OCI-M2 (cell line): ENCODE results near the gene SLC16A3.

ENCODE experiments used
- DNase-seq: peaks from one replicate; lab custom pipeline; 2025; ENCODE audit not compliant: unreplicated experiment; lab: John Stamatoyannopoulos, UW

SLC16A3 gene

DNA sequence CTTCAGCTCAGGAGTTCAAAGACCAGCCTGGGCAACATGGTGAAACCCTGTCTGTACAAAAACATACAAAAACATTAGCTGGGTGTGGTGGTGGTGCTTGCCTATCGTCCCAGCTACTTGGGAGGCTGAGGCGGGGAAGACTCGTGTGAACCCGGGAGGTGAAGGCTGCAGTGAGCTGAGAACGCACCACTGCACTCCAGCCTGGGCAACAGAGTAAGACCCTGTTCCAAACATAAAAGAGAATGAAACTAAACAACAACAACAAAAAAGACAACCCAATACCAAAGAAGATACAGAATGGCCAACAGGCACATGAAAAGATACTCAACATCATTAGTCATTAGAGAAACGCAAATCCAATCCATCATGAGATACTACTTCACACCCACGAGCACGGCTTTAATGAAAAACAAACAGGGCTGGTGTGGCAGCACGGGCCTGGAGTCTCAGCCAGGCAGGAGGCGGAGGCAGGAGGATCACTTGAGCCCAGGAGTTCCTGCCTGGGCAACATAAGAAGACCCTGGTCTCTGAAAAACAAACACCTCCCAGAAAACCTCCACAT is 7.4 kb upstream of the SLC16A3 start:
- DNase-seq = no peak

DNA sequence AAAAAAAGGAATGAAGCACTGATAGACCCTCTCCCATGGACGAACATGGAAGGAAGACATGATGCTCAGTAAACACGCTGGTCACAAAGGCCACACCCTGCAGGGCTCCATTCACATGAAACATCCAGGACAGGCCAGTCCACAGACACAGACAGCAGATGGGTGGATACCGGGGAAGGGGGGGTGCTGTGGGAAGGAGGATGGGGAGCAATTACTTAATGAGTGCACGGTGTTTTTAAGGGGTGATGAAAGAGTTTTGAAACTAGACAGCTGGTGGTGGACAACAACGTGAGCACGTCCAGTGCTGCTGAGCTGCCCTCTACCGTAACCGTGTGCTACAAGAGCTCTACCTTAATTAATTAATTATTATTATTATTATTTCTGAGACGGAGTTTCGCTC is 6.0 kb upstream of the SLC16A3 start:
- no peak for DNase-seq

DNA sequence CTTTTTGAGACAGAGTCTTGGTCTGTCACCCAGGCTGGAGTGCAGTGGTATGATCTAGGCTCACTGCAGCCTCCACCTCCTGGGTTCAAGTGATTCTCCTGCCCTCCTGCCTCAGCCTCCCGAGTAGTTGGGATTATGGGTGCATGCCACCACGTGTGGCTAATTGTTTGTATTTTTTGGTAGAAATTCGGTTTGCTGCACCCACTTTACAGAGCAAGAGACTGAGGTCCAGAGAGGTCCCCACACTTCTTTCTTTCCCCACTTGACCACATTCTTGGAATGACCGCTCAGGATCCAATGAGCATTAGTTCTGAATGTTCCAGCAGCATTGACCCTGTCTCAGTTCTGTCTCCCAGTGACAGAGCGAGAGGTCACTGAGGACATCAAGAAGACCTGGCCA is 5.3 kb upstream of the SLC16A3 start:
- no peak for DNase-seq

DNA sequence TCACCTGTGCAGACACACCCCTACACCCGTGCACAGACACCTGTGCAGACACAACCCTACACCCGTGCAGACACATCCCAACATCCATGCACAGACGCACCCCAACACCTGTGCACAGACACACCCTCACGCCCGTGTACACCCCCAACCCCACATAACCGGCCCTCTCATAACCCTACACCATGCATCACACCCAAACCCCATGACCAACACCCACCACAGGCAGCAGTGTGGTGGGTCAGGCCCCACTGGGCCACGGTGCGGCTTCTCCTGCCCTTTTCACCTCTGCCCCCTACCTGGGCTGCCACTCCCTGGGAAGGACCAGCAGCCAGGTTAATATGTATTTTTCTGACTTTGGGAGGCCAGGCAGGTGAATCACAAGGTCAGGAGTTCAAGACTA is 4.2 kb upstream of the SLC16A3 start:
- DNase-seq = no peak

DNA sequence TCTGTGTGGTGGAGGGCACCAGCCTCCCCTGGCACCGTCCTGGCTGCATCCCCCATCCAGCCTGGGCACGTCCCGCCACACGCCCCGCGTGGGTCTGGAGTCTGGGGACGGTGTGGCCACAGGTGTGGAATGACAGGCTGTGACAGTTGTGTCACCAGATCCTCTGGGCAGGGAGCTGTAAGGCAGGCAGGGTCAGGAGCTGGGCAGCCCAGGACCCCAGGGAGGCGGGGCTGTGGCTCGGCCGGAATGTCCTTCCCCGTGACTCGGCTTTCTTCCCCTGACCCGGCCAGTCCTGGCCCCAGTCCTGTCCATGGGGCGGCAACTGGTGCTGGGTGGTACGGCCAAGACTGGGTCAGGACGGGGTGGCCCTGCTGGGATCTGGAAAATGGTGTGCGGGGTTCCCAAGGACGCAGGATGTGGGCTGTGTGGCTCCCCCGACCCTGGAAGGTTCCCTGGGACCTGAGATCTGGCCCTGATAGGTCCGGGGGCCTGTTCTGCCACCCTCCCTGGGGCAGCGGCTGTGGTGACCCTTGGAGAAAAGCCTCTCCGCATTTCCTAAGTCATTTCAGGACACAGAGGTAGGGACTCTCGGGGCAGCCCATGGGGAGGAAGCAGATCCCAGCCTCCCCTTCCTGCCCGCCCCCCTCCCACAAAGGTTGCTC is 3.3 kb upstream of the SLC16A3 start:
- no peak for DNase-seq

DNA sequence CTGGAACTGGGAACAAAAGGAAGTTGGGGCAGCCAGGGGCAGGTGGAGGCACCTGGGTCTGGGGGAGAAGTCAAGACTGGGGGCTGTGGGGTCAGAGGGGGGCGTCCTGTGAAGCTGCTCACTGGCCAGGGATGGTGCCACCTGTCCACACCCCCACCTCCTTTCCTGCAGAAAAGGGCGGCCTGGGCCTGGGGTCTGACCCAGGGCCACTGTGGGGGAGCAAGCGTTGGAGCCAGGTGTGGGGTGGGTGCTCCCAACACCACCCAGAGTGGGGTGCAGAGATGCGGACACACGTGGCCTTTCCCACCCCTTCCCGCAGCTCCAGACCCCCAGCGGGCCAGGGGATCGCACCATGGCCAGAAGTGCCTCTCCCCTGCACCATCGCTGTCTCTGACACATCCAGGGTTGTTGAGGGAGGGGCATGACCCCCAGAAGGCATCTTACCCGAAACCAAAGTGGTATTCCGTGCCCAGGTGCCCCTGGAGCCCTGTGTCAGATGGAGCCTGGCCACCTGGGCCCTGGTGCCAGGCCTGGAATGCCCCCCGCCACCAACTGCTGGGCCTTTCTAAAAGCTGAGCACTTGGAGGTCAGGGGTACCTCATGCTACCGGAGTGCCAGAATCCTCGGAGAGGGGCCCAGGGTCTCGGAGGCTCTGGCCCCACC is 2.6 kb upstream of the SLC16A3 start:
- no peak for DNase-seq

DNA sequence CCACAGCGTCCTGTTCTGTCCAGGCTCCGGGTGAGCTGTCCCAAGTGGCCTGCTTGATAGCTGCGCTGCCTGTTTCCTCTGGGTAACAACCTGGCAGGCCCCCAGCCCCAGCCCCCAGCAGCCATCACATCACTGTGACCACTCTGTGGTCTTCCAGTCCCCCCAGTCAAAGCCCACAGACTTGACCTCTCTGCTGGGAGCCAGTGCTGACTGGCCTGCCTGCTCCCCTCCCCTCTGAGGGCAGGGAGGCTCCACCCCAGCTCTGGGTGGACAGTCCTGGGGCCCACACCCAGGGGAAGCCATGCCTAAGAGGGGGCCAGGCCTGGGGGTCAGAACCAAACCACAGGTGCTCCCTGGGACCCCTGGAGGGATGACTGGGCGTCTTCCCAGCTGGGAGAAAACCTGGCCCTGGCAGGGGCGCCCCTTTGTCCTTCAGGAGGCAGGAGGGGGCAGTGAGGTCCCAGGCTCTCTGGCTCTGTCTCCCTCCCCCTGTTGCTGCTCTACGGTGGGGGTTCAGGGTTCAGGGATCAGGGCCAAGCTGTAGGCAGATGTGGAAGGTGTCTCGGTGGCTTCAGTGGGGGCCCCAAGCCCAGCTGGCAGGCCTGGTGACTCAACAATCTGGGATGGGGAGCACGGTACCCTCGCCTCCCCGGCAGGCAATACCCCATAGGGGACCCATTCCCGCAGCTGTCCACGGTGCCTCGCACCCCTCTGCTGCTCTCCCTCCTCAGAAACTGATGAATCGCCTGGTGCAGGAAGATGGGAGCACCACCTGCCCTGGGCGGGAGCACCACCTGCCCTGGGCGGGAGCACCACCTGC is 1.8 kb upstream of the SLC16A3 start:
- no peak for DNase-seq

DNA sequence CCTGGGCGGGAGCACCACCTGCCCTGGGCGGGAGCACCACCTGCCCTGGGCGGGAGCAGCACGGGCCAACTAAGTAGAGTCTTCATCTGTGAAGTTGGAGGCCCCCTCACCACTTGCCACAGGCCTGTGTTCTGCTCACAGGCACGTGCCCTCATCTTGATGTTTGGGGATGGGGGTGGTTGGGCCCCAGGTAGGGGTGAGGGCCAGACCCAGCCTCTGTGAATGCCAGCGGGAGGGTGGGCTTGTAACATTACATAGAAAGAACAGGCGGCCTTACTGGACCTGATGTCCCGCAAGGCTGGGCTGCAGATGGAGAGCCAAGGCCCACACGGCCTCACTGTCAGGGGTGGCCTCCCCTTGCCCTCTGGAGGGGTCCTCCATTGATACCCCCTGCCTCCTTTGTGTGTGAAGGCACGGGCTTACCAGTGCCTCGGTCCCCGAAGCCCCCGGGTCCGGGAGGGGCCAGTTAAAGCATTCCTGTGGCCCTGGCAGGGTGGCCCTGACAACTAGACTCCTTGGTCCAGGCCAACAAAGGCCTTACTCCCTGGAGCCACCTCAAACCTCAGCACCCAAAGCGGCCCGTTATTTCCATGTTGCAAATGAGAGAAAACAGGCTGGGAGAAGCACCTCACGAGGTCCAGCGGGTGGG is 1.1 kb upstream of the SLC16A3 start:
- DNase-seq = no peak

DNA sequence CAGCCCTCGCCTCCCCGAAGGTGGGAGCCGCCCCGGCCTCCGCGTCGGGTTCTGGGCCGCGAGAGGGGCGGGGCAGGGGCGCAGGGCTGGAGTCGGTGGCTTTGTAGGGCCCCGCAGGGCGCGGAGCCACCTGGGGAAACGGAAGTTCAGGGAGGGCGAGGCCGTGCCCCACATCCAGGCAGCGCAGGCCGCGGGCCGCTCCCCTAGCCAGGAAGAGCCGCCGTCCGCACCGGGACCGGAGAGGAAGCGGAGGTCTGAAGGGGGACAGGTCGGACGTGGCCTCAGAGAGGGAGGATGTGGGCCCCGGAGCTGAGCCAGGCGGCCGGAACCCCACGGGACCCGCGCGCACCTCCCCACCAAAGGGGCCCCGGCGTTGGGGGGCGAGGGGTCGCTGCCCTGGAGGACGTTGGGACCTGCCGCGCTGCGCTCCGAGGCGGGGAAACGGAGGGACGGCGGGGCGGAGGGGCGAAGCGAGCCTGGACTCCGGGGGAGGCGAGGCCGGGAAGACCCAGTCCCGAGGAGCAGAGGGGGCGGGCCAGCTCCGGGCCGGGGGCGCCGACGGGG is 482 bp upstream of the SLC16A3 start:
- no peak for DNase-seq

DNA sequence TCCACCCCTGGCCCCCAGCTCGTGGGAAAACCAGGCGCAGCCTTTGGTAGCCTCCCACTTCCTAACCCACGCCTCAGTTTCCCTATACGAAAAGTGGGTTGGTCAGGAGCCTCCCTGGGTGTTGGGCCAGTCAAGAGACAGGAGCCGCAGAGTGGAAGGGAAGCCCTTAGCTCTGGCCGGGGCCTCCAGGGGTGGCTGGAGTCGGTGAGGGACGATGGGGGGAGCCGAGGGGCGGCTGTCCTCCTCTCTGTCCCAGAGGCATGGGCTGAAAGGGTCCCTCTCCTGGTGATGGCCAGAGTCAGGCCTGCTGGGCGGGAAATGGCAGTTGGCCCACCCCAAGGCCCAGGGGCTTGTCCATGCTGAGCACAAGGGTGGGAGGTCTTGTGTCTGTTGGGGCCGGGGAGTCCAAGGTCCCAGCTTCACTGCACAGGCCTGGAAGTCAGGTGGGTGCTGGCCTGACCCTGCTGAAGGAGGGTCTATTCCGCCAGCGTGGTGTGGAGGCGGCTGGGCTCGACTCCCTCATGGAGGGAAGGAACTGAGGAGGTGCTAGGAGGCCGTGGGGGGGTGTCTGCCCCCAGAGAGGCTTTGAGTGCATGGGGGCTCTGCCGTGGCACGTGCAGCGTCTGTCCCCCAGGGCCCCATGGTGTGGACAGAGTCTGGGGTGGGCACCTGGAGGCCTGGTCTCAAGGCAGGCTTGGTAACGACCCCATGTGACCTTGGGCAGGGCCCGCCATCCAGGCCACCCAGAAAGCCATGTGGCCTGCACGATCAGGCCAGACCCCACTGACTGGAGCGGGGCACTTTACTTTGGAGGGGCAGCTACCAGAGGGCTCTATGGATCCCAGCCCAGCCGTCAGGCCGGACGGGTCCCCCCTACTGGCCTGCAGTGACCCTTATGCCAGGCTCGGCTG is 1.1 kb downstream of the SLC16A3 start:
- no peak for DNase-seq

DNA sequence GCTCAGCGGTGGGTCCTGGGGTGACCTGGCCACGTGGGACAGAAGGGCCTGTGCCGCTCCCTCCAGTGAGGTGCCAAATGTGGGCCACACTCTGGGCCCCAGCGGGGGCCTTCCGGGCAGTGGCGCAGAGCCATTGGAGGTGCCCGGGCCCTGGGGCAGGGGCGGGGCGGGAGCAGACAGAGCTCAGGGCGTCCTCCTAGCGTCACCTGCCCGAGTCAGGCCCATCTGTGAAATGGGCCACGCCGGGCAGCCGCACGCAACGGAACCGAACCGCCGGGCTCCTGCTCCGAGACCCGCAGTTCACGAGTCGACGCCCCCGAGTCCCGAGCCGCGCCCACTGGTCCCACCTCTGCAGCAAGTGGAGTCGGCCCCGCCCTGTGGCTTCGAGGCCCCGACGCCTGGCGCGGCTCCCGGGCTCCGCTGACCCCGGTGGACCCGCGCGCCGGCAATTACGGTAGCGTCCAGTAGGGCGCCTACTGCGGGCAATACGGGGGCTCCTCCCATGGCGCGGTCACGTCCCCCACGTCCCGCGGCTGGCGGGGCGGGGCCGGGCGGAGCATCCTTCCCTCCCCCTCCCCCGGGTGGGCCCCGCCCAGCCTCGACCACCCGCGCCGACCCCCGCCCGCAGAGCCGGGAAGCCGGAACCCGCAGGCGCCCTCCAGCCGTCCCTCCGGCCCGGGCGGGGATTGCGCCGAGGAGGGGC is 1.9 kb downstream of the SLC16A3 start:
- no peak for DNase-seq

DNA sequence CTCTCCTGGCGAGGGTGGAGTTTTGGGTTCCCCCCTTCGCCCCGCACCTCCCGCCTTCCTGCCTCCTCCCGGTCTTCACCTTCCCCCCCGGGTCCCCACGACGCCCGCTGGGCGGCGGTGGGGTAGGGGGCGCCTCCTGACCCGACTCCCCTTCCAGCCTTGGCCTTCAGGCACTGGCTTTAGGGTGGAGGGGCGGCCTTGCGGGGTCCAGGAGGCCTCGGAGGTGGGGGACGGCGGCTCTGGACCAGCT is 2.4 kb downstream of the SLC16A3 start:
- DNase-seq = no peak

DNA sequence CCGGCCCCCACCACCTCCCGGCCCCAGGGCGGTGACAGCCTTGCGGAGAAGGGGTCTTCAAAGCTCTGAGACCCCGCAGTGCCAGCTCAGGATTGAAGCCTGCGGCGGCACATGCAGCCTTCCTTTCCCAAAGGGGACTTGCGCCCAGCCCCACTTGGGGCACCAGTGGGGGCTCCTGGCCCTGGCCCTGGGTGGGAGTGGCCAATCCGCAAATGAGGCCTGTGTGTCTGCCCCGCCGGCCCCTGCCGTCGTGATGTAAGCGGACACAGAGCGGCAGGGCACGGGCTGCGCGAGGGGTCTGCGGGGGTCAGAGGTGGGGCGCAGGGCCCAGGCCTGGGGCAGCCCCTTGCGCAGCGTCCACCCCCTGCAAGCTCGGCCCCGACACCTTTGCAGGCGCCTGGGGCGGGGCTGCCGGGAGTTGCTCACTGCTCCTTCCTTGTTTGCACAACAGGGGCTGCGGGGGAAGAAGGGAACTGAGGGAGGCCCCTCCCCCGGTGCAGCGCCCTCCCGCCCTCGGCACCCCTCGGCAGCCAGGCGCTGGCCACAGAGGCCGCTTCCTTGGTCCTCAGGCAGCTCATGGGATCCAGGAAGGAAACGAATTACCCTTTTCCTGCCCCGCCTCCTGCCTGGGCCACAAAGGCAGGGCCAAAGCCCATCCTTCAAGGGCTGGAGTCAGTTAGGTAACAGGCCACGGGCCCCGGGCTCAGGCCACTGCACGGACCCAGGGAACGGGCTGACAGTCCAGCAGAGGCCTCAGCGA is 2.9 kb downstream of the SLC16A3 start:
- no peak for DNase-seq

DNA sequence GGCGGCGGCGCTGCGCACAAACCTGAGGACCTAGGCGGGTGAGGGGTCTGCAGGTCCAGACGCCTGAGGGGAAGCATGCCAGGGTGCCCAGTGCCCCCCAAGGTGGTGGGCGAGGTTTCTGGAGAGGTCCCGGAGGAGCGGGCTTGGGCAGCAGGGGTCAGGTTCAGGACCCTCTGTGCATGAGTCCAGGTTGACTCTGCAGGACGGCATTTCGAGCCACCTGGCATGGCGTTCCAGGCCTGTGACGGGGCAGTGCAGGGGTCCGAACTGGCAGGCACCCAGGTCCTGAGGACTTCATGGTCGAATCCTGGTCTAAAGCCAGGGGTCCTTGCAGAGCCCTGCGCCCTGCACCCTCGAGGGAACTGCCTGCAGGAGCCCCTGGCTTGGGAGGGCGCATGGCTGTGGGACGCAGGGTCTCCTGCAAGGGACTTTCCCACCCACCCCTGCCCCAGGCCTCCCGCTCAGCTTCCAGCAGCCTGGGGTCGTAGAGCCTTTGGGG is 3.5 kb downstream of the SLC16A3 start:
- no peak for DNase-seq

DNA sequence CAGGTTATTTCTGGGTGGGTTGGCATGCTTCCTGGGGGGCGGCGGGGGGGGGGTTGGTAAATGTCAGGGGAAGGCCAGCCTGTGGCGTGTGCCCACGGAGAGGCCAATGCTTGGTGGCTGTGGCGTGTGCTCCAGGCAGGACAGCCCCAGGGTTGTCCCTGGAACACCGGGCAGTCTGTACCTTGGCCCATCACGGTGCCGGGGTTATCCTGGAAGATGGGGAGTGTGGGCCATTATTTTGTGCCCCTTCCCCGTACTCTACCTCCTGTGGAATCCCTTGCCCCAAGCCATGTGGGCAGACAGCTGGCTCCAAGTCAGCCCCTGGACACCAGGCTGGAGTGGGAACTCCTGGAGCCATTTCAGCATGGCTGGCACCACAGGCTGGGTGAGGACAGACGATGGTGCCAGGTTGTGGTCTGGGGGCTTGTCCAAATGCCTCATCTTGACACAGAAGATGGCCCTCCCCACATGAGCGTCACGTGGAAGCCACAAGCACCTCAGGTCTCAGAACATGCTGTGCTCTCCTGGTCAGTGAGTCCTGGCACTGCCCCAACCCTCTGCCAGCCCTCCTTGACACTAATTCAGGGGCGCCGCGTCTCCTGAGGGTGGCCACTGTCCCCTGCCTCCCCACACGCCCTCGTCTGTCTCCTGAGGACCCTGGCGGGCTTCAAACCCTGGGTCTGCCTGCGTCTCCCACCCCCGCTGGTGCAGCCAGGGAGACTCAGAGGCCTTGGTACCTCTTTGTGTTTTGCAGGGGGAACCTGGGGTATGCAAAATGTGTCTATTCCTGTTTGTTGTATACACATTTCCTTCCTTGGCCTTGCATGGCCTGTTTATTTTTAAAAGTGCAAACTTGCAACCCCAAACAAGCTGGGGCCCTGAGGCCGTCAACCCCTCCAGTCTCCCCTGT is 4.3 kb downstream of the SLC16A3 start:
- DNase-seq = no peak

DNA sequence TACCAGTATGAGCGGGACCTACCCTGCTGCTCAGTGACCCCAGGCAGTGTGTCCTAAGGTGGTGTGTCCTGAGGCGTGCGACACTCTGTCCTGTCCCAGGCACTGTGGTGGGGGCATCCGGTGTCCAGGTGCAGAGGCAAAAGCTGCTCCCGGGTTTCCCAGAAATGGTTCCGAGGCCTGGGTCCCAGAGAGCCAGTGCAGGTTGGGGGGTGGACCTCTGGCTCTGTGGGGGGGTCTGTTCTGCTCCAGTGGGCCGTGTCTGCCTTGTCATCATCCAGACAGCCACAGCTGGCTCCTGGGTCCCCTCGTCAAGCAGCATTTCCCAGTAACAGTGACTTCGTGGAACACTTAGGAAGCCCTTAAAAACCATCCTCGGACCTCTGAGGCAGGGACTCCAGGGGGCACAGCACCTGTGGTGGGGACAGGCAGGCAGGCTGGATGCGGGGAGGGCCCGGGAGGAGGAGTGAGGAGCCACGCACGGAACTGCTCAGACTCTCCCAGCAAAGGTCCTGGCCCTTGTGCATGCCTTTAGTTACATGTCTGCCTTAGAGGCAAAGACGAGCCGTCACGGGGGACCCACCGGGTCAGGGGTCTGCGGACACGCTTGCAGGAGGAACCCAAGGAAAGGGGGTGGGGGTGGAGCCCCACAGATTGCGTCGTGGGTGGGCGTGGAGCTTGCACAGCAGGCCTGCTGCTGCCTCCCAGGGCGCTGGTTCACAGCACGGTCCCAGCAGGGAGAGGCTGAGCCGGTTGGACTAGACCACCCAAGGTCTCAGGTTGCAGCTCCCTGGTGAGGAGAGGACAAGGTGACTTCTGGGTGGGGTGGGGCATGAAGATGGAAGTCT is 5.6 kb downstream of the SLC16A3 start:
- no peak for DNase-seq
